CD4-positive, CD25-positive, alpha-beta regulatory T cell (primary cell): ENCODE measurements around the gene COG3. TPM values are rescaled to one million over a fixed set of nuclear protein-coding genes. Genes with fewer than 3 reads are reported as not detected.

Experiments
- ATAC-seq, 2 donors: fragments of 150-1000 bp; cut with Tn5 transposase; one replicate each; pipeline ENCODE4 v1.10.0; 2021; ENCODE audit warnings: low read depth in 2 of 2, moderate number of reproducible peaks in 2 of 2, moderate library complexity in 1 of 2
- DNase-seq, 3 donors: peaks; one replicate each; pipeline versions ENCODE4 v3.0.0 to v3.0.0-alpha.2; 2012 to 2022; ENCODE audit warnings: mixed read lengths in 1 of 3
- H3K27ac ChIP-seq: one replicate; pipeline ENCODE4 v1.7.0; 2013; ENCODE audit warnings: mild to moderate bottlenecking, low read length; ENCODE audit not compliant: insufficient read depth, poor library complexity, severe bottlenecking
- H3K27me3 ChIP-seq: one replicate; pipeline ENCODE4 v1.7.0; 2013; ENCODE audit warnings: low read length; ENCODE audit not compliant: control insufficient read depth, insufficient read depth
- H3K36me3 ChIP-seq: one replicate; pipeline ENCODE4 v1.7.0; 2013; ENCODE audit warnings: mild to moderate bottlenecking, low read length, moderate library complexity; ENCODE audit not compliant: control insufficient read depth, insufficient read depth
- H3K4me1 ChIP-seq: 2 replicates; pipeline ENCODE4 v1.7.0; 2013; ENCODE audit warnings: mild to moderate bottlenecking, low read length; ENCODE audit not compliant: insufficient read depth, control insufficient read depth, poor library complexity, severe bottlenecking
- H3K4me3 ChIP-seq: one replicate; pipeline ENCODE4 v1.7.0; 2013; ENCODE audit warnings: low read depth, mild to moderate bottlenecking, low read length, moderate library complexity
- H3K9me3 ChIP-seq, 2 experiments: 1 replicate in 1 of 2; 2 replicates in 1 of 2; pipeline ENCODE4 v1.7.0; 2013; ENCODE audit warnings: low read length in 2 of 2, mild to moderate bottlenecking in 1 of 2, moderate library complexity in 1 of 2; ENCODE audit not compliant: control insufficient read depth in 2 of 2
- H3K27ac Mint-ChIP-seq, 3 donors: one replicate each; pipeline ENCODE4 v1.8.0; 2020 to 2022; ENCODE audit warnings: mild to moderate bottlenecking in 3 of 3, mixed read lengths in 3 of 3, moderate library complexity in 2 of 3
- H3K27me3 Mint-ChIP-seq: one replicate; pipeline ENCODE4 v1.8.0; 2022; ENCODE audit warnings: mild to moderate bottlenecking, mixed read lengths
- H3K36me3 Mint-ChIP-seq: one replicate; pipeline ENCODE4 v1.8.0; 2020; ENCODE audit warnings: mixed read lengths
- H3K4me1 Mint-ChIP-seq, 4 donors: one replicate each; pipeline ENCODE4 v1.8.0; 2020 to 2022; ENCODE audit warnings: mixed read lengths in 4 of 4, mild to moderate bottlenecking in 1 of 4
- H3K4me3 Mint-ChIP-seq, 4 donors: one replicate each; pipeline ENCODE4 v1.8.0; 2020 to 2022; ENCODE audit warnings: mild to moderate bottlenecking in 4 of 4, mixed read lengths in 4 of 4, moderate library complexity in 3 of 4
- H3K9me3 Mint-ChIP-seq, 7 donors: one replicate each; pipeline ENCODE4 v1.8.0; 2020 to 2022; ENCODE audit warnings: mixed read lengths in 7 of 7, mild to moderate bottlenecking in 3 of 7, moderate library complexity in 2 of 7
- polyA plus RNA-seq, 4 donors: library from polyadenylated mRNA; unstranded; fragments of 300-500 nt; fragmentation: Illumina TruSeq; gene quantifications; one replicate each; pipeline ENCODE4 v1.2.3, GENCODE V29; 2021
- total RNA-seq: library from RNA; stranded (reverse); gene quantifications from one replicate; pipeline ENCODE4 v1.2.3, GENCODE V29; 2022

COG3 gene
- total and polyA plus RNA-seq, 5 donors from 2014 or later: 18.0 to 48.9 (median 32.3) TPM

DNA sequence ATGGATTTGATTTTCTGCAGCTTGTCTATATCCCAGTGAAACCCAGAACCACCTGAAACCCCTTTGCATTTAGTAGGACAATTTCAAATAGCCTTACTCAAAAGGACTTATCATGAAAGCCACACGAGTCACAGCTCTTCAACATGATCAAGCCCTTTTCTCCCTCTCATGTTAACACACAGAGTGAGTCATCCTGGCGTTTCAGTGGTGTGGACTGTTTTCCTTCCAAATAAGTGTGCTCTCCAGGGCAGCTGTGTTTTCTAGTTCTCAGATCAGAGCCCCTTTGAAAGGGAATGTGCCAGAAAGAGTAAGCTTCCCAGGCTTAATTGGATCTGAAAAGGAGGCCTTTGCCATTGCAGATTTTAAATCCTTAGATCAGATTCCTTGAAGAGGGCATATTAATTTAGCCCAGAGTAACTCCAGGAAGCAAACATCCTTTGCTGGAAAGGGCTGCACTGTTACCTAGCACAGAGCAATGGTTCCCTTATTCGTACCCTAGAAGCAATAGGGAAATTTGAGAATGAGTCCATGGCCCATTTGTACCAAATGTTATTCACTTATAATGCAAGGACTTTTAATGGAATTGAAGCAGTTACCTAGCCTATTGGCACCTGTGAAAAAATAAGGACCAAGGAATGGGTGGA lies 99.5 kb downstream of the COG3 start:
- DNase-seq: no peak
- H3K27me3 ChIP-seq: no peaks in the 10 kb centered on the region
- H3K36me3 Mint-ChIP-seq: no peaks in the 10 kb centered on the region
- H3K27ac Mint-ChIP-seq: no peak overlapping the region
- H3K9me3 ChIP-seq: no peaks in the 10 kb centered on the region
- no peak overlapping the region for H3K4me3 ChIP-seq
- ATAC-seq: no peak
- H3K36me3 ChIP-seq: no peaks in the 10 kb centered on the region
- H3K27me3 Mint-ChIP-seq: peaks cover 19% of the 10 kb centered on the region
- H3K4me3 Mint-ChIP-seq: no peak overlapping the region
- peaks cover 0 to 4% (median 2%) of the 10 kb centered on the region in 7 donors for H3K9me3 Mint-ChIP-seq
- no peaks in the 10 kb centered on the region for H3K4me1 Mint-ChIP-seq
- H3K27ac ChIP-seq: no peak overlapping the region
- no peaks in the 10 kb centered on the region for H3K4me1 ChIP-seq

DNA sequence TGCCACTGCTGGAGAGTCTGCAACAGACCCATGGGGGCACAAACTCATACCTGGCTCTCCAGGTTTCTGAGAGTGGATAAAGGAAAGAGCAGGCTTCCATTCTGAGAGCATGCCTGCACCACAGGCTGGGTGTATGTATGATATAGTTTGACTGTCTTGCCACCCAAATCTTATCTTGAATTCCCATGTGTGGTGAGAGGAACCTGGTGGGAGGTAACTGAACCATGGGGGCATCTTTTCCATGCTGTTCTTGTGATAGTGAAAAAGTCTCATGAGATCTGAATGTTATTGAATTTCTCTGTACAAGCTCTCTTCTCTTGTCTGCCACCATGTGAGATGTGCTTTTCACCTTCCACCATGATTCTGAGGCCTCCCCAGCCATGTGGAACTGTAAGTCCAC lies 100.6 kb downstream of the COG3 start:
- Histone ChIP-seq H3K27ac (no peak overlapping the region), H3K36me3 (no peaks in the 10 kb centered on the region), H3K9me3 (no peaks in the 10 kb centered on the region), H3K4me3 (no peak overlapping the region), H3K27me3 (no peaks in the 10 kb centered on the region), H3K4me1 (no peaks in the 10 kb centered on the region)
- Mint-ChIP-seq H3K9me3 (peaks cover 0 to 4% (median 2%) of the 10 kb centered on the region in 7 donors), H3K4me3 (no peak overlapping the region), H3K27me3 (peaks cover 18% of the 10 kb centered on the region), H3K36me3 (no peaks in the 10 kb centered on the region), H3K4me1 (no peaks in the 10 kb centered on the region), H3K27ac (no peak overlapping the region)
- DNase-seq (no peak), ATAC-seq (no peak)

GRCh38 chr13:45575146-45575829 lies 110.5 kb downstream of the COG3 start:
- H3K27ac ChIP-seq: no peak overlapping the region
- no peak for DNase-seq
- Mint-ChIP-seq H3K4me1 (no peaks in the 10 kb centered on the region), H3K9me3 (peaks cover 0 to 4% (median 0%) of the 10 kb centered on the region in 7 donors), H3K36me3 (no peaks in the 10 kb centered on the region), H3K27me3 (peaks cover 22% of the 10 kb centered on the region), H3K27ac (no peak overlapping the region), H3K4me3 (no peak overlapping the region)
- H3K4me3 ChIP-seq: no peak overlapping the region
- ATAC-seq: no peak
- H3K36me3 ChIP-seq: no peaks in the 10 kb centered on the region
- no peaks in the 10 kb centered on the region for H3K4me1 ChIP-seq
- no peaks in the 10 kb centered on the region for H3K9me3 ChIP-seq
- H3K27me3 ChIP-seq: peaks cover 7% of the 10 kb centered on the region

GRCh38 chr13:45575830-45576180 lies 111.1 kb downstream of the COG3 start:
- Mint-ChIP-seq H3K27me3 (peaks cover 21% of the 10 kb centered on the region), H3K4me1 (no peaks in the 10 kb centered on the region), H3K36me3 (no peaks in the 10 kb centered on the region), H3K4me3 (no peak overlapping the region), H3K9me3 (peaks cover 0 to 4% (median 0%) of the 10 kb centered on the region in 7 donors), H3K27ac (no peak overlapping the region)
- Histone ChIP-seq H3K27me3 (peaks cover 7% of the 10 kb centered on the region), H3K4me1 (no peaks in the 10 kb centered on the region), H3K27ac (no peak overlapping the region), H3K4me3 (no peak overlapping the region), H3K36me3 (no peaks in the 10 kb centered on the region), H3K9me3 (no peaks in the 10 kb centered on the region)
- no peak for DNase-seq
- no peak for ATAC-seq

GRCh38 chr13:45576466-45576865 lies 111.7 kb downstream of the COG3 start:
- Mint-ChIP-seq H3K4me1 (no peaks in the 10 kb centered on the region), H3K27ac (no peak overlapping the region), H3K9me3 (peaks cover 0 to 4% (median 0%) of the 10 kb centered on the region in 7 donors), H3K27me3 (peaks cover 18% of the 10 kb centered on the region), H3K36me3 (no peaks in the 10 kb centered on the region), H3K4me3 (no peak overlapping the region)
- no peaks in the 10 kb centered on the region for H3K9me3 ChIP-seq
- no peaks in the 10 kb centered on the region for H3K36me3 ChIP-seq
- peaks cover 7% of the 10 kb centered on the region for H3K27me3 ChIP-seq
- ATAC-seq (no peak), DNase-seq (no peak)
- no peak overlapping the region for H3K27ac ChIP-seq
- no peak overlapping the region for H3K4me3 ChIP-seq
- H3K4me1 ChIP-seq: no peaks in the 10 kb centered on the region

DNA sequence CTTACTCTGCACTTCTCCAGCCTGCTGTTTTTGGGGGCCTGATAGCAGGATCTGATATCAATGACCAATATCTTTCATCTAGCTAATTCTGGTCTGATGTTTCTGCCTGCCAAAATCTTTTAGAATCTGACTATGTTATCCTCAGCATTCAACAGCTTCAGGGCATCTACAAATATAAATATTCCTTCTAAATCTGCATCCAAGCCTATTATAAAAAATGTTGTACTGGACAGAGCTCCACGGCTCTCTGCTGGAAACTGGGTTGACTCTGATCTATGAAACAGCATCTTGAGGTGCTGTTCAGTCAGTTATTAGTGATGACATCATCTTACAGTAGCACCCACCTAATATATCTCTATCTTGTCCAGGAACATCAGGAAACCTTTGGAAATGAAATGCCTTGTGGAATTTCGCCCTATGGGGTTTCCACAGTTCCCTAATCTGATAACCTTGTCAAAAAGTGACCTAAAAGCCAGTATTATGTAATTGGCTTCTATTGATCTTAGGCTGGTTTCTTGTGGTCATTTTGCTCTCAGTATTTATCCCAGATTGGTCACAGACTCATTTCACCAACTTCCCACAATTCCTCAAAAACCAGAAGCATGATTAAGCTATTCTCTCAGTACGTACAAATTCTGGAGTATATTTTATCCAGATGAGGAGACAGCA lies 117.8 kb downstream of the COG3 start:
- no peak for ATAC-seq
- H3K9me3 Mint-ChIP-seq: peaks cover 0 to 2% (median 0%) of the 10 kb centered on the region in 7 donors
- H3K4me1 Mint-ChIP-seq: no peaks in the 10 kb centered on the region
- no peak overlapping the region for H3K27ac Mint-ChIP-seq
- no peaks in the 10 kb centered on the region for H3K4me1 ChIP-seq
- no peak overlapping the region for H3K27ac ChIP-seq
- no peaks in the 10 kb centered on the region for H3K27me3 ChIP-seq
- peaks cover 3% of the 10 kb centered on the region for H3K36me3 Mint-ChIP-seq
- no peak for DNase-seq
- H3K9me3 ChIP-seq: no peaks in the 10 kb centered on the region
- peaks cover 9% of the 10 kb centered on the region for H3K27me3 Mint-ChIP-seq
- no peak overlapping the region for H3K4me3 ChIP-seq
- H3K36me3 ChIP-seq: no peaks in the 10 kb centered on the region
- no peak overlapping the region for H3K4me3 Mint-ChIP-seq

DNA sequence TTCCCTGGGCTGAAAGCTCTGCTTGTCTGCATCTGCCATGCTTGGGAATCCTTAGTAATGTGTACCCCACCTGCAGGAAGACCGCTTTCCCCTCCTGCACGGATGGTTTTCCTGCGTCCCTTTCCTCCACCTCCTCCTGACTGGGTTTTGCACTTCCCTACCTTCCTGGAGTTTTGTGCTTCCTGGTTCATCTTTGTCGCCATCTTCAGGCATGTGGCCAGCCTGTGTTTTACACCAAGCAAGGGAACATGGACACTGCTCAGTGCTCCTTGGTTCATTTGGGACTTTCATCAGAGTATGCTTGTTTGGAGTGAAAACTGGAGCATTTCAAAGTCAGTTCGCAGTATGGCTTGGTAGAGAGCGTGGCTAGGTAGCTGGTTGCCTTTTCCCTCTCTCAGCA lies 120.1 kb downstream of the COG3 start:
- DNase-seq (no peak), ATAC-seq (no peak)
- Histone ChIP-seq H3K4me1 (no peaks in the 10 kb centered on the region), H3K27ac (no peak overlapping the region), H3K4me3 (no peak overlapping the region), H3K9me3 (no peaks in the 10 kb centered on the region), H3K36me3 (no peaks in the 10 kb centered on the region), H3K27me3 (no peaks in the 10 kb centered on the region)
- Mint-ChIP-seq H3K27ac (no peak overlapping the region), H3K27me3 (peaks cover 4% of the 10 kb centered on the region), H3K36me3 (peaks cover 3% of the 10 kb centered on the region), H3K4me1 (no peaks in the 10 kb centered on the region), H3K9me3 (peaks cover 0 to 2% (median 0%) of the 10 kb centered on the region in 7 donors), H3K4me3 (no peak overlapping the region)
